Forelimb muscle (tissue), 1 donor: ENCODE results near the gene SYNE1. TPM values are rescaled to one million over a fixed set of nuclear protein-coding genes. Genes with fewer than 3 reads are reported as not detected.

Source experiments
- DNase-seq: peaks from one replicate; pipeline ENCODE4 v3.0.0-alpha.2; 2013; ENCODE audit warnings: low read depth
- polyA plus RNA-seq: library from polyadenylated mRNA; unstranded; fragments of 120-200 nt; gene quantifications from one replicate; pipeline ENCODE4 v1.2.1, GENCODE V29; 2013; ENCODE audit not compliant: insufficient read length

Gene SYNE1
- polyA plus RNA-seq, 1 donor, result 97.1 TPM

DNA sequence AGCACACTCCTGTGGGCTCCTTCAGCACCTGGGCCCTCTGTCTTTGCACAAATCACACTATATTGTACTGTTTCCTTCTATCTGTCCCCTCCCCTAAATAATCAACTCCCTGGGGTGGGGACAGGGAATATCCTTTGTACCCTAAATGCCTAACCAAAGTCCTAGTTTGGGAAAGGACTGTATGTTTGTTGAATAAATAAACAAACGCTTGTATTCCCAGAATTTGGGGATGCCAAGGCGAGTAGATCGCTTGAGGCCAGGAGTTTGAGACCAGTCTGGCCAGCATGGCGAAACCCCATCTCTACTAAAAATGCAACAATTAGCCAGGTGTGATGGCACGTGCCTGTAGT, 322.7 kb downstream of the SYNE1 start:
- DNase-seq, result no peak

- no peak for DNase-seq
Measured at GRCh38 chr6:152313542-152314482, 323.4 kb downstream of the SYNE1 start.

DNA sequence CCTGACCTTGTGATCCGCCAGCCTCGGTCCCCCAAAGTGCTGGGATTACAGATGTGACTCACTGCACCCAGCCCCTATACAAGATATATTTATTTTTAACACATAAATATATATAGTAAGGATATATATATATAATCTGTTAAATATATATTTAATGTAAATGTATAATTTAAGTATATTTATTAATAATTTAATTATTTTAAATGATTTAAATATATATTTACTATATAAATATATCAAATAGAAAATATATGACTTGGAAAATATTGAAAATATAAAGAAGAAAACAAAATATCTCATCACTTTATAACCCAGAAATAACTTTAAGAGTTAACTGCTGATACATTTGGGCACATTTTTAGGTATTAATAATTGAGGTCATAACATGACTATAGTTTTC, 324.7 kb downstream of the SYNE1 start:
- no peak for DNase-seq

GRCh38 chr6:152310371-152310954, 326.7 kb downstream of the SYNE1 start:
- no peak for DNase-seq

GRCh38 chr6:152309648-152310047, 327.5 kb downstream of the SYNE1 start:
- no peak for DNase-seq

GRCh38 chr6:152309006-152309405, 328.2 kb downstream of the SYNE1 start:
- no peak for DNase-seq

- no peak for DNase-seq
Measured at GRCh38 chr6:152308306-152308705, 328.9 kb downstream of the SYNE1 start.

- no peak for DNase-seq
Measured at GRCh38 chr6:152305672-152306071, 331.5 kb downstream of the SYNE1 start.

DNA sequence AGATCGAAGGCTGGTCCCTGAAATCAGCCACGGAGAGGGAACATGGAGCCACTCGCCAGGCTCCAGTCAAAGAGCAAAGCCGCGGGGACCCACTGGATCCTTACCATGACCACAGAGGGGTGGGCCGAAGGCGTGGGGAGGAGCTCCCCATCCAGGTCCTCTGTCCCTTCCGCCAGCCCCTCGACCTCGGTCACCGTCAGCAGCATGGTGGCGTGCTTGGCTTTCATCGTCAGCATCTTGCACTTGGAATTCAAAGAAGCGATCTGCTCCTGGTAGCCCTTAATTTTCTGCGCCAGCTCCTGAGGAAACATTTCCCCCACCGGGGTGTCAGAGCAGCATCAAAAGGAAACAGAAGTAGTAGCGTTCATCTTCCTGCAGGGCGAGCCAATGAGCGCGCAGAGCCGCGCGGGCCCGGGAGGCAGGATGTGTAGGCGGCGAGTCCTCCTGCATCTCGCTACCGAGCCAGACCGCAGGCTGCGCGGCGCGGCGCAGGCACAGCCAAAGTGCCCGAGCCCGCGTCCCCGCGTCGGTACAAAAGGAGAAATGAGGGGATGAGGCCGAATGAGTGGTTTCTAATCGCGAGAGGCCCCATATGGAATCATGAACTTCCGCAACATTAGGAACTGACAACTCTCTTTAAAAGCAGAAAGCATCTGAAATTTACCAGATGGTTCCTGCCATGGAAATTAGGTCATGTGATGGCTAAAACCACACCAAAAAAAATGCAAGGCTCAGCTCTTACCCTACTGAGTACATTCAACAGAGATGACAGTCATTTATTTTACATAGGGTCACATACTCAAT, 335.2 kb downstream of the SYNE1 start:
- DNase-seq, result peak; percentile 60

DNA sequence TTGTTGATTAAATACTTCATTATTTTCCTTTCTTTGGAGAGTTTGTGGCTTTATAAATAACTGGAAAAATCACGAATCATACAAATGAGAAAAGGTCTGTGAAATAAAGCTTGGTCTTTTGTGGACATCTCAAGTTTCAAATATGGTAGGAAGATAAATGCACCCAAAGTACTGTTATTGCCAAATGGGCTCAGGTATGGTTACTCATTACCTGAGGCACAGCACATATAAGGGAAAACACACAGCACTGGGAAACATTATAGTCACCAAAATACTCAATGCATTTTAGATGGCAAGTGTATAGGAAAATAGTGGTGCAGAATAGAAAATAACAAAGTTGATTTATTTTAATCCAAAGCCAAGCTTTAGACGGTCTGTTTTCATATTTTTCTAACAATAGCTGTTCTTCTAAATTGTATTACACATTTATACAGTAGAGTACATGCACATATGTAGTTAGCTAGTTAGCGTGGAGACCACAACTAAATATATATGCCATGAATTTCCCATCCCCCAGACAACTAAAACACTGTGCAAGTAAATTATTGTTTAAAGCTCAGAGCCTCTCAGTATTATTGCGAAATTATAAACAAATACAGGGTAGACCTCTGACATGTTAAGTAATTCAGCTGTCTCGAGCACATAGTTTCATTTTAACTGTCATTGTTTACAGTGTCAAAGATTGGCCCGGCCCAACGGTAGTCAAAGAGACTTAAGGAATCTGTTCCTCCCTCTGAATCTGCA, 336.0 kb downstream of the SYNE1 start:
- no peak for DNase-seq

- no peak for DNase-seq
Measured at GRCh38 chr6:152300517-152300916, 336.6 kb downstream of the SYNE1 start.

DNA sequence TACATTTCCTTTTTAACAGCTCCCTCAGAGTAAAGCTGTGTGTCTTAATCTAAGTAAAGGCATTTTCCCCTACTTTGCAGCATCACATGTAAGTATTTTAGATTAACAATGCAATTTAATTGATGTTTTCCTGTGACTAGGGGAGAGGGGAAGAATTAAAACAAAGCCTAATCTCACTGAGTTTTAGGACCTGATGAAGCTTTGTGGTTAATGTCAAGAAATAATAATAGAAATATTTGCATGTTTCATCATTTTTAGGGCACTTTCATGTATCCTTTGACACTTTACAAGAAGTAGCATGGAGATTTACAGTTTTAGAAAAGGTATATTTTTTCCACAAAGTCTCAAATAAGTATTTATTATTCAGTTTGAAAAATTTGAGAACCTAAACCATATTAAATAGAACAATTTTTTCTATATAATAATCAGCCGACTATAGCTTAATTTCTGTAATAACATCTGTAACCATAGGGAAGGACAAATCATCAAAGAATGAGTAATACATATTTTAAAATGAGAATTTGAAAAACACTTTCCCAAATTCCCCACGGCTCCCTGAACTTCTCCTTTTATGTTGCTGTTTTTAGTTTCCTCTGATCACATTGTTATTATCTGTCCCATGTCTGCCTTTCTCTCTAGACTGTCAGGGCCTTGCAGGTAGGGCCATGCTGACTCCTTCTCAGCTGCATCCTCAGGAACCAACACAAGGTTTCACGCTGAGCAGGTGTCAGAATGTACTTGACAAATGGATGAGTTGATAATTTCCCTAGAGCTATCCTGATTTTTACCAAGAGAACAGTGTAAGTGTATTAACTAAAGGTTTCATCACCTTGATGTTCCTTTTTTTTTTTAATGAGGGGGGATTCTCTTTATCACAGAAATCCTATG, 338.1 kb downstream of the SYNE1 start:
- no peak for DNase-seq

DNA sequence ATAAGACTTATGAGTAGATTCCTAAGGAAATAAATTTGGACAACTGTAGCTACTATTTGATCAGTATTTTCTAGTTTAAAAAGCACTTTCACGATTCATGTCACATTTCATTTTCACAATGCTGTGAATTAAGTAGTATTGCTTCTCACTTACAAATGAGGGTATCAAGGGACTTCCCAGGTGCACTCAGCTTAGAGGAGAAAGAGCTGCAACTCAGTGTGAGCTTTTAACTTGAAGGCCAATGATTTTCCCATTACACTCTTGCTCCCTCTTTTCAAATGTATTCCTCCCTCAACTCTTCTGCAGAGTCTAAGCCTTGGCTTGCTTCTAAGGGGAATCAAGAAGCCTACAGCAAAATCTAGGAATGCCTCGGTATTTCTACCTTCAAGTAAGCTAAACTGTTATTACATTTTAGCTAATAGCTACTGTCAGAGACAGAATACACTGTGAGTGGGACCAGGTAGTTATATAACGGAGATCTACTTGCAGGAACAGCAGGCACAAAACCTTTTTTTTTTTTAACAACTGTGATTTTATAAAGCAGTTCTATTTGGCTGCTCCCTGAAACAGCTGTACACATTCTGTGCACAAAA, 339.0 kb downstream of the SYNE1 start:
- no peak for DNase-seq

DNA sequence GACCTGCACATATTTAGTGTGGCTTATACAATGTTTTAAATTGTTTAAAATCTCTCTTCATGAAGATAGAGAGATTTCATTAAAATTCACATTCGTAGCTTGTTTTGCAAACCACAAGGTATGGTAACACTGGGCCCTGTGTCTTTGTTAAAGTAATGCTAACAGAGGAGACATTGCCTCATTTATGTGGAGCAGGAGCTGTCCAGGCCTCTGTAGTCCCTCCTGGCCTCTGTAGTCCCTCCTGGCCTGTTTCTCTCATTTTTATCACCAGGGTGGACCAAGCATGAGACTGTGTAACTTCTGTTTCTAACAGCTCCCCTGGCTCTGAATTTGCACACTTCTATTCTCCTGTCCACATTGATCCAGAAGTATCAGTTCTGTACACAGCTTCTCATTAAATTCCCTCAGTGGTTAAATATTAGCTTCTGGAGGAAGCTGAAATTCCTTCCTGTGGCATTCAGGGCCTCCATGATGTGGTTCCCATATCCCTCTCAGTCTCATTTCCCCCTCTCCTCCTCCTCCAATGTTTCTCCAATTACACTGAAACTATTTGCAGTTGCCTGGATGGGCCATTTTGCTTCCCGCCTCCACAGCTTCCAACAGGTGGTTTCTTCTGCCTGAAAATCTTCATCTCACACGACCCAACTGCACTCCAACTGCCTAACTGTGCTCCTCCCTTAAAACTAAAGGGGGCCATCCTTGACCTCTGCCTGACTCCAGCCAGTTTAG, 340.4 kb downstream of the SYNE1 start:
- DNase-seq, result no peak

GRCh38 chr6:152295920-152296319, 341.2 kb downstream of the SYNE1 start:
- no peak for DNase-seq

GRCh38 chr6:152295346-152295745, 341.8 kb downstream of the SYNE1 start:
- no peak for DNase-seq

DNA sequence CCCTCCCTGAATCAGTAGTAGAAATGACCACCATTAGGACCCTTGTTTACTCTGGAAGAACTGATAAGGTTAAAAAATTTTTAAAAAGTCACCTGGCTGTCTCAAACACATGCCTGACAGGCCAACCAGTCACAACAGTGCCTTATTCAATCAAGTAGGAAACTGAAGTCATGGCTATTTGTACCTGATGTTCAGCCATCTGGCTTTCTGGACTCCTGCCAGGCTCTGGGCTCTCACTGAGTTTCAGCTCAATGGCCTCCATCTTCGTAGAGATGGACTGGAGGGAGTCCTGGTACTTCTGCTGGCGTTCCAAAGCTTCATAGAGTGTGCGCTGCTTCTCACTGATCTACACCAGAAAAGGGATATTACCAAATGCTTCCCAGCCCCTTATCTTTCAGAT, 343.8 kb downstream of the SYNE1 start:
- DNase-seq, result no peak

- no peak for DNase-seq
Measured at GRCh38 chr6:152292555-152292954, 344.6 kb downstream of the SYNE1 start.

GRCh38 chr6:152290693-152291092, 346.5 kb downstream of the SYNE1 start:
- no peak for DNase-seq
